MM.1S (cell line): ENCODE results near the gene NCOA3.

Source experiments
- CTCF ChIP-seq: fragments of 300-600 bp; sonication (generic); IDR thresholded peaks from 2 replicates; pipeline ENCODE4 v1.5.1; 2016; ENCODE audit warnings: antibody characterized with exemption, low read length, mixed read lengths
- EZH2phosphoT487 ChIP-seq: fragments of 300-600 bp; sonication (generic); IDR thresholded peaks from 2 replicates; pipeline ENCODE4 v1.6.1; 2018; ENCODE audit warnings: antibody characterized with exemption, low read length

- TF ChIP-seq CTCF (no peak), EZH2phosphoT487 (no peak)
These were observed 50.2 kb downstream of the NCOA3 start for GRCh38 chr20:47551841-47552240.
